Ureter (tissue), 1 donor: ENCODE measurements around the gene BRI3. TPM values are rescaled to one million over a fixed set of nuclear protein-coding genes. Genes with fewer than 3 reads are reported as not detected.

Source experiments
- DNase-seq: peaks from one replicate; pipeline ENCODE4 v3.0.0-alpha.2; 2020; ENCODE audit warnings: low spot score
- total RNA-seq: library from RNA; stranded (reverse); gene quantifications from one replicate; pipeline ENCODE4 v1.2.4, GENCODE V29; 2023
- donor health status: DM: yes; HTN: yes; CAD: no.

BRI3 gene
- total RNA-seq, 1 donor from 2014 or later, result 141 TPM

DNA sequence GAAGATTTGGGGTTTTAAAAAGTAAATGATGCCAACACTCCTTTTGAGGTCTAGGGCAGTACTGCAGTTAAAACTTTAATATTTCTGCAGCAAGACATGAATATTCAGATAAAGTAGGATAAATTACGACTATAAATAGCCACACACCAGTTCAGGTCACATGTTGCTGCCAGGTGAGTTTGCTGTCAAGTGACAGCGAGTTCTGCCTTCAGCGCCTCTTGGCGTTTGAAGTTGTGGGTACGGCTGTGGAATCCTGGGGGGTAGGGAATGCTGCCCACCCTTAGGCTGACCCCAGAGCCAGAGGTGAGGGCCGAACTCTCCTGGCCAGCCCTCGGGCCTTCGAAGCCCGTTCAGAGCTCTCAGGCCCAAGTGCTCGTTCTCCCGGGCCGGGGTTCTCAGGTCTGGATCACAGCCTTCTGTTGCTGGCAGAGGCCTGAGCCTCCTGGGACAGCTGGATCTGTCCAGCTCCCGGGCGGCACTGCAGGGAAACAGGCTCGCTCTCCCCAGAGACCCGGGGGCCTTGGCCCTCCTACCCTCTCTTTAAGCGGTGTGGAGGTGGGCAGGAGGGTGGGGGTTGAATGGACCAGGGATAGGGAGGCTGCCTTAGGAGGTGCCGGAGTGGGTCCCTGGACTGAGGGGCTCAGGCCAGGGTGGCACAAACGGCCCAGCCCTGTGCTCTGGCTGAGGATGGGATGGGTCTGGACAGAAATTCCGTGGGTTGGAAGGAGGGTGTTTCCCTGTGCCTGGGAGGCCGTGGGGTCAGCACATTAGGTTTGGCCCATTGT, 5.4 kb downstream of the BRI3 start:
- no peak for DNase-seq

DNA sequence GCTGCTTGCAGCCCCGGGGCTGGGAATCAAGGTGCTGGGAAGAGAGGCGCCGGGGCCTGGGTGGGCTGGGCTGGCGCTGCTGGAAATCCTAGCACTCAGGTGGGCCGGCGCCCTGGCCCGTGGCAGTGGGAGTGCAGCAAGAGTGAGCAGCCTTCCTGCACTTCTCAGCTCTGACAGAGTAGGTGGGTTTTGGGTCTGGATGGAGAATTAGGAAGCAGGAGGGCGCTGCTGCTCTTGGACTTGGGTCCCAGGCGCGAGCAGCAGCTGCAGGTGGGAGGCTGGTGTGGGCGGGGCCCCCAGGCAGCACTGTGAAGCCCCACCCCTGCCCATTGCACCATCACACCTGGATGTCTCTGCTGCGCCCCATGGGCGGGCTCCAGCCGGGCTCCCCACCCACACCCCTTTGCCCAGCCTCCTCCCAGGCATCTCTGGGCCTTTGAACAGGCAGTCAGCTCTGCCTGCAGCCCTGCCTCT, 6.0 kb downstream of the BRI3 start:
- peak; percentile 73 for DNase-seq

DNA sequence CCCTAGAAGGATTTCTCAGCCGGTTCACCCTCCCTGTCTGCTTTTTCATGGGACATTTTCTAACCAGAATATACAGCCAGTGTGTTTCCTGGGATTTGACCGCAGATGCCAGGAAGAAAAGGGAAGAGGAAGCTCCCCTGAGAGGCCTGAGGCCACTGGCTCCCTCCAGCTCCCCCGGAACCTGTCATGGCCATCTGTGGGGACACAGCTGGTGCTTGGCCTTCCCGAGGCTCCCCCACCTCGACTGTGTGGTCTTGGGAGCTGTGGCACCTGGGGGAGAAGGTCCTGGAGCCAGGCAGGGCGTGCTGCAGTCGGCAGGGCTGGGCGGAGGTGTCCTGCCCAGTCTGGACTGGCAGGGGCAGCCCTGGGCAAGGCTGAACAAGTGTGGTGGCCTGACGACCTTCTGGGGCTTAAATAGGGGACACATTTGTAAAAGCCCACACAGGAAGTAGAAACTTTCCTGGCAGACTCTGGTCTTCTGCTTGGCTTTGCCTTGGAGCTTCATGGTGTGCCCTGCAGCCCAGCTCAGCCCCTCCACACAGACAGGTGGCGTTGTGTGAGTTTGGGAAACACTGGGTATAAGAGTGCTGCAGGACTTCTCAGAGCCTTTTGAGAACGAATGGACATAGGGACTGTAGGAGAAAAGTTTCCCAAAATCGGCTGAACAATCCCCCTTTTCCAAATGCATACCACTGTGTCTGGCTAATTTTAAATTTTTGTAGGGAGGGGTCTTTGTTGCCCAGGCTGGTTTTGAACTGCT, 6.8 kb downstream of the BRI3 start:
- no peak for DNase-seq

DNA sequence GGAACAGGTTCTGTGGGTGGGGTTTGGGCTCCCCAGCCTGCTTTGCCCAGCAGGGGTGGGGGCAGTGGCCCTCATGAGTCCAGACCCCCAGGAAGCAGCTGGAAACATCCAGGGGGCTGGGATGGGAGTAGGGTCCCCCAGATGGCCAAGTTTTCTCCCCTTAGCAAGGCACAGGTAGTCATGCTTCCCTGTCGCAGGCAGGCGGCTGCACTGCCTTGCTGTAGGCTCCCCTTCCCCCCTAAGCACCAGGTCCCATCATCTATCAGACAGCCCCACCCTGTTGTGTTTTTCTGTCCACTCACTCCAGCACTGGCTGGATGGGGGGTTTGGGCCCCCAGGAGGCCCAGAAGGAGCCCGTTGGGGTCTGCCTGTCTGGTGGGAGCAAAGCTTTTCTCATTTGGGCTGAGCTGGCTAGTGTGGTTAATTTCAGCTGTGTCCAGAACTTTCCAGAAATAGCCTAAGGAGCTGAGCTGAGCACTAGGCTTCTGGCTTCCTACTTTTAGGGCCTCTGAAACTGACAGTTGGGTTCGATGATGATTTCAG, 7.9 kb downstream of the BRI3 start:
- no peak for DNase-seq

DNA sequence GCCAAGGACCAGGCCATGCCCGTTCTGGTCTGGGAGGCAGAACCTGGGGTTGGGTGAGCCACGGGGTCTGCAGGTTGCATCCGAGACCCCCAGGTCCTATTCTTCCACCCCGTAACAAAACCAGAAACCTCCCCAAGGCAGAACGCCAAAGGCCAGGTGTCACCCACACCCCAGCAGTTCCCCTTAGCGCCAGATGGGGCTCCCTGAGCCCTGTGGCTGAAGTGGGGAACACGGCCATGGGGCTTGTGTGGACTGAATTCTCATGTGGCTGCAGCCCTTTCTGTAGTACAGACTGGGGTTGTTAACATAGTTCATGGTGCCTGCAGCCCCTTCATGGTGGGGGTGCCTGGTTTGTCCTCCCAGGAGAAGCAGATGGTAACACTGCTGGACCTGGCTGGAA, 10.2 kb downstream of the BRI3 start:
- DNase-seq, result no peak

DNA sequence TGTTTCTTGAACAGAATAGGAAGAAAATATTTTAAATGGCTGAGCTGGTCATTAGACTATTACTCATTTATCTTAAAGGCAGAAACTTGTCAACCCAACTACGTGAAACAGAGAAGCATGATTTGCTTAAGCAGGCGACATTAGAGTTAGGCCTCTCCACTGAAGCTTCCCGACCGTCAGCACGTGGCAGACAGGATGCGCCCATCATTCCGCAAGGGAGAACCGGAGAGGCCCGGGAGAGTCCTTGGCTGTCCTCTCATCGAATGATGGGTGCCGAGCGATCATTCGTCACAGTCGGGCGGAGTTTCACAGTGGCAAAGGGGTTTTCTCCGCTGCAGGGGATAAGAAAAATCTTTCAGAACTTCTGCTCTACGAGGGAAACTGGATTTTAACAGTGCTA, 11.8 kb downstream of the BRI3 start:
- no peak for DNase-seq

DNA sequence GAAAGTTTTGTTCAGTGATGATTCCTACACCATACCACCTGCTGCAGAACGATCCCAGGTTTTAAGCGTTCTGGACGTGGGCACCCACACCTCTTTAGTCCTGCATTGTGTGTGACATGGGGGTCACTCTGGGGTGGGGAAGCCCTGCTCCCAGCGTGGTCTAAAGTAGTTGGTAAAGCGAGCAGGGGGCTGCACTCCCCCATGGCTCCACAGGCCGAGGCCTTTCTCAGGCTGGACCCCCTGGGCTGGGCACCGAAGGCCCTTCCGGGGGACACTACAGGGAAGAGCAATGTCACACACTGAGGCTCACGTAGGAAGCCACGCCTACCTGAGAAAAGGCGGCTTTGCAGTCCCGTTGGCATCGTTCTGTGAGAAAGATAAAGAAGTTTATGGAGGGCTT, 12.3 kb downstream of the BRI3 start:
- no peak for DNase-seq

DNA sequence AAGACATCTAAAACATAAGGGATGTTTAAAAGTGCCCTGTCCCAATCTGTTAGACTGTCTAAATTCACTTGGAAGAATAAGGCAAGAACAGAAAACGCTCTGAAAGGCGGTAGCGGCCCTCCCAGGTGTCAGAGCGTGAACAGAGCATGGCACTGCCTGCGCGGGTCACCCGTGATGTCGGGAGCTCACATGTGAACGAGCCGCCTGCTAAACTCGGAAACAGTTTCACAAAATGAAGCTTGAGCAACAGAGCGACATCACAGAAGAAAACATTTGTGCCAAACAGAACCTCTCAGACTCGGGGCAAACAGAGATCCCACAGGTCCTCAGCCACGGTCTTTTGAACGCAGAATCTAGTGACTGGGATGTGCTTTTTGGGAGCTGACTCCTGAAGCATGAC, 12.8 kb downstream of the BRI3 start:
- DNase-seq, result no peak

DNA sequence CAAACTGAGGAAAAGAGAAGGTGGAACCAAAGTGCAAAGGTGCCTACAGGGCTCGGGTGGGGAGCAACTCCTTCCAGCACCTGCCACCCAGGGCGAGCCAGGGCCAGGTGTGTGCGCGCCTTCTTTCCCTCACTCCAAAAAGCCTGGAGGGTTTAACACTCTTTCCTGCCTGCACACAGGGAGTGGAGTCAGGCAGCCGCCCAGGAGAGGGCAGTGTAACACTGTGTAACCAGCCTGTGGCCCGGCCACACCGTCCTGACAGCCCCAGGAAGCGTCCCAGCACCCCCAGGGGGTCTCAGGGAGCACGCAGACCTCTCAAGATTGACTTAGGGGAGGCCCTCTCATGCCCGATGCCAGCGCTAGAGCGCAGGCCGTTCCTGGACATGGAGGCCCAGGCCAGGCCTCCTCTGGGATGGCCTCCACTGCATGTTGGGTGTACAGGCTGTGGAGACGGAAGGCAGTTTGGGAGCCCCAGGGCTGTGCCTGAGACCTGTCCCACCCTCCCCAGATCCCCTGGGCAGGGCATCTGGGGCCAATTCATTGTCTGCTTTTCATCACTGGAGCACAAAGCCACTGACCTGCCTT, 13.4 kb downstream of the BRI3 start:
- no peak for DNase-seq

DNA sequence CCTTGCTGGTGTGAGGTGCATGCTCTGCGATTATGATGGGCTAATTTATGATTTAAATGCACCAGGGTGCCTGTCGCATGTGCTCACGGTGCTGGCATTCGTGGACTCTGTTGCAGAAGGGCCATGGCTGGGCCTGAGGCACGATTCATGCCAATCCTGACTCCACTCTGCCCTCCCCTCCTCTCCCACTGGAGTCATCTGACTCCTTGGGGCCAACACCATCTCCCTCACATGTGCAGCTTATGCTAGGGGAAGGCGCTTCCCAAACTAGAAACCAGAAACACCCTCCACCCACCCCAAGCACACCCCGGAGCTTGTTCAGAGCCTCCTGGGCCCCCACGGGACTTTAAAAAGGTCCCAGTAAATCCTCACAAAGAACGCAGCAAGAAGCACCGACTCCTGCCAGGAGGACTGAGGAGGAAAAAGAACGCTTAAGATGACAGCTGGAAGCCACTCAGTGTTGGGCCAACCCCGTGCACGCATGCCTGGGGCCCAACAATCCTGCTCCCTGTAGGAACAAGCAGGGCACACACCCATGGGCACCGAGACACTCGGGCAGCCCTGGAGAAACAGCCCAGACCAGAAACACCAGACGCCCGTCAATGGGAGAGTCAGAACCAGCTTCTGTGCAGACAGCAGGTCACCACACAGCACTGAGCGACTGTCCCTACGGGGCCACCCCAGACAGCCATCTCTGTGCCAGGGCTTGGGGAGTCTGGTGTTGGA, 14.1 kb downstream of the BRI3 start:
- no peak for DNase-seq

DNA sequence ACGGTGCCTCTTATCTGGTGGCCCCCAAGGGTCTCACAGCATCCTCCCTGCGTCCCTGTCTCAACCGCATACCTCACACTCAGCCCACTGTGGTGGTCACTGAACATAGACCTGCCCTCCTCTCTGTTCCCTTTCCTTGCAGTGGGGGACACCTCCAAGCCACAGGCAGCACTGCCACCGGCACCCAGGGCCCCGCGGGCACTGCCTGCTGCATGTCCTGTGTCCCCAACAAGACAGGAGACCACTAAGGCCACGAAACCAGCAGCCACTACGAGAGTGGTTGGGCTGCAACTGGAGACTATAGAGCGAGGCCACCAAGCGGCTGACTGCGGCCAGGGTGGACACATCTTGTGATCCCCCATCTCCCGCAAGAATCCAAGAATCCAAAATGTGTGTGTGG, 15.3 kb downstream of the BRI3 start:
- DNase-seq, result no peak

DNA sequence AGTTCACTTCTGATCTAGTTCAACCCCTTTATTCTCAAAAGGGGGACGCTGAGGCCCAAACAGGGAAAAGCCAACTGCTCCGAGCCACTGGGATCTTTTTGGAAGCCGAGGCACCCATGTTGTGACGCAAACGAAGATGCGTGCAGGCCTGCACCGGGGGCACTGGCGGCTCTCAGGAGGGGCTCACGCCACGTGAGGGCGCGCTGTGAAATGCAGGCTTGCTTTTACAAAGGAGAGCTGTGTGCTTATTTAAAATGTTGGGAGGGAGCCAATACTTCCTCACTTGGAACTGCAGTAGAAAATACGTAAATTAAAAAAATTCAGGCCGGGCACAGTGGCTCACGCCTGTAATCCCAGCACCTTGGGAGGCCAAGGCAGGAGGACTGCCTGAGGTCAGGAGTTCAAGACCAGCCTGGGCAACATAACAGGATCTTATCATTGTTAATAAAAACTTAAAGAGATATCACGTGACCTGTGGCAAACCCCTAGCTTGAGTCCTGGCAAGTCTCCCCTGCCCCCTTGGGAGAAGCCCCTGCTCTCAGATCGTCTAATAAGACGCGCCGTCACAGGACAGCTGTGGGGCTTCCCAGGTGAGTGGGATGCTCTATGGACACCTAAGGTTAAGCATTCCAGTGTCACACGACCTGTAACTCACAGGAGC, 16.3 kb downstream of the BRI3 start:
- no peak for DNase-seq

DNA sequence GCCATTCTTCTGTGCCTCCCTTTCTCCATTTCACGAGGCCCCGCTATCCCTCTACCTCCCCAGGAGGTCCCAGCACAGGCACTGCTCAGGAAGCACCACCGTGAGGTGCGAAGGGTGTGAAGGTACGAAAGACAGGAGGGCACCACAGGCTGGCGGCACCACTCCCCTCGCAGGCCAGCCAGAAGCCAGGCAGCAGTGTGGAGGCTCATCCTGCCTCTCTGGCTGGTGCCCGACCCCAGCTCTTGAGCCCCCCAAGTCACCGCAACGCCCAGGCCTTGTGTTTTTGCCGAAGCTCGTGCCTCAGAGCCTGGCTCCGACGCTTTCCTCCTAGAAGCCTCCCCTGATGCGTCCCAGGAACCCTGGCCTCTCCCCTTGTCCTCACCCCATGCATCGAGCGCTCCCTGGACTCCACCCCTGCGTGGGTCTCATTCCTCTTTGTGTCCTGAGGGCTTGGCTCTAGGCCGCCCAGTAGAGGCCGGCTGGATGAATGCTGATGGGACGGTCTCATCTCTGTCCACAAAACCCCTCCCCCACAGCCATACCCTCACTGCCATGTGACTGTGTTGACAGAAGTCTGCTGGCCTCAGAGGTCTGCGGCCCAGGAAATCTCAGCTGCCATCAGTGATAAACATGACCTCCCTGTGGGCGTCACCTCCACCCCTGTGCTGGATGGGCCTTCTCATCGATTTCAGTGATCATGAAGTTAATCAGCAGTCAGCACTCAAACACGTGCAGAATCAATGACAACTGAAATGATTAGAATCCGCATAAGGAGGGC, 19.3 kb downstream of the BRI3 start:
- DNase-seq, result no peak

DNA sequence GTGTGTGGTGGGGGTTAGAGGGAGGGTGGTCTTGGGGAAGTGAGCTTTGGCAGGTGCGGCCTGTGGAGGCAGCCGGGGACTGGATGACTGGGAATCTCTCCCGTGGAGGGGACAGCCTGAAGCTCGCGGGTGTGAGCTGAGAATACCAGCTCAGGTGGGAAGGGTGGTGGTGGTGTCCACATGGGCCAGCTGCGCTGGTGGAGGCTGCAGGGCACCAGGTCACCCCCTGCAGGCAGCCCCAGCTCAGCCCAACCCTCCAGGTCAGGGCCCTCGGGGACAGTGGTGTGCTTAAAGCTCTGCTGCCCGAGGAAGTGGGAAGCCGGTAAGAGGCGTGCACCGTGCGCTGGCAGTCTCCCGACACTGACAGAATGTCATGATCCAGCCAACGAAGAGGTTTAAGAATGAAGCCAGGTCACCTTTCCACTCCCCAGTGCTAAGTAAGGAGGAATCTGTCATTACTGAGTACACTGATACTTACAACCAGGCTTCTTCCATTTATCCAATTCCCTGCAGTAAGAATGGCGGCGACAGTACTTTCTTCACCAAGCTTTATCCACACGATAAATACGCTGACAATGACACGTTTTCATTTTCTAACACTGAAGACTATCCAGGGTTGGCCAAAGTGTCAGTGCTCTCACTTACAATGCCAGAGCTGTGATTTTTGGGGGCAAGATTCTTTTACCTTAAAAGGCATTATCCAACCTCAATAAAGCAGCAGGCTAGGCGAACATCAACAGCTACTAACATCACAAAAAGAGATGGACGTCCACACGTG, 20.4 kb downstream of the BRI3 start:
- DNase-seq, result no peak

DNA sequence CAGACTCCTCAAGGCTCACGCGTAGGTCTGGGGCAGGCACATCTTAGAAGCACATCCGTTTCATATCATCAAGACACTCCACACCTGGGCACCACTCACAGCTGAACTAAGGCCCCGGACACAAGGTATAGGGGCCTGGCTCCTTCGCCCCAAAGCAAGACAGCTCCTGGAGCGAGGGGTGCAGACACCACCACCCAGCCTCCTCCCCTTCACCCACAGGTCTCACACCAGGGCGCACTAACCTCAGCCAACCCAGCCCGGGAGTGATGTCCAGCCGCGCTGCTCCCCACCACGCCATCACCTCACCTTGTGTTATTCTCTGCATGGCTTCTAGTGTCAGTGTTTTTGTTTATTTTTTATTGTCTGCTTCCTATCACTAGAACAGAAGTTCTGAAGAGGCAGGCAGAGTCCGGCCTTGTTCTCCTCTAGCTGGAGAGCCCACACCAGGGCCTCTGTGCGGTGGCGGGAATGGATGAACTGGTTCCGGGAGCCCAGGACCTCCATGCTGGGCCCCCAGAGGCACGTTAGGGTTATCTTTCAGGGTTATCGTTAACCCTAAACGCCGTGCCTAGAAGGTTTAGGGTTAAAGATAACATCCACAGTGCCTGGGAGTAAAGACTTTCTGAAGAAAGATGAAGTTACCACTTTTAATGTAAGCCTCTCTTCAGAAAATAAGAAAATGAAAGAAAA, 21.8 kb downstream of the BRI3 start:
- DNase-seq, result no peak

DNA sequence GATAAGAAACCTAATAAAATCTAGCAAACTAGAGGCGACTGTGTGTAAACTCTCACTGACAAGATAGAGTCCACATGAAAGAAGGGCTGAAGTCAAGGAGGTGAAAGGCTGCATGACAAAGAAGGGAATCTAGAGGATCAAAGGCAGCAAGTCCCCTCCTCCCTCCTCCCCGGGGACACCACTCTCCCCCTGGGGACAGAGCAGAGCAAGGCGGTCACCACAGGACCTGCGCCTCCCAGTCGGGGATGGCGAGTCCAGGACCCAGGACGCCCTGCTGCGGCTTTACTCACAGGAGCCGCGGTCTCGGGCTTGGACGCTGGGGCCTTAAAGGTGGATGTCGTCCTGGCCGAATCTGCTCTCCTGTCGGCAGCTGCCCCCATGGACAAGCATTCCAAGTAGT, 22.4 kb downstream of the BRI3 start:
- no peak for DNase-seq

DNA sequence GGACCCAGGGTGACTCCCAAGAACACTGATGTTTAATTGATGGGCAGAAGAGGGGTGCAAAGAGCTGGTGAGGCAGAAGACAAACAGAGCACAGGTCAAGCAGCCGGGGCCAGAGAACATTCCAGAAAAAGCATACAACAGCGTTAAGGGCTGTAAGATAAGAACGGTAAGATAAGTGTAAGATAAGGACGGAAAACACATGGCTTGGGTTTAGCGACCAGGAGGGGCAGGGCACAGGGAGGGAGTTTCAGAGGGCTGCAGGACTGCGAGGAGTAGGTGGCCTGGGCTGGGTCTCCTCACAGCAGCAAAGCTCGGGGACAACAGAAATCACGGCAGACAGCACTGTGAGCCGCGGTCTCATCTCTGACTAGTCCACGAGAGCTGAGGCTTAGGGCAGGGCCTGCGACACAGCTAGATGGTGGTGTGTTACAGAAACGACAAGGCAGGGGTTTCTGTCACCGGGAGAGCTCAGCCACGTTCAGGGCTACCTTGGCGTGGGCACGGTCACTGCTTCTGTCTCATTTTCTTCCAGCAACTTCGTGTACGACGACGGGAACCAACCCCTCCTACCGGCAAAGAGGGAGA, 24.6 kb downstream of the BRI3 start:
- no peak for DNase-seq

DNA sequence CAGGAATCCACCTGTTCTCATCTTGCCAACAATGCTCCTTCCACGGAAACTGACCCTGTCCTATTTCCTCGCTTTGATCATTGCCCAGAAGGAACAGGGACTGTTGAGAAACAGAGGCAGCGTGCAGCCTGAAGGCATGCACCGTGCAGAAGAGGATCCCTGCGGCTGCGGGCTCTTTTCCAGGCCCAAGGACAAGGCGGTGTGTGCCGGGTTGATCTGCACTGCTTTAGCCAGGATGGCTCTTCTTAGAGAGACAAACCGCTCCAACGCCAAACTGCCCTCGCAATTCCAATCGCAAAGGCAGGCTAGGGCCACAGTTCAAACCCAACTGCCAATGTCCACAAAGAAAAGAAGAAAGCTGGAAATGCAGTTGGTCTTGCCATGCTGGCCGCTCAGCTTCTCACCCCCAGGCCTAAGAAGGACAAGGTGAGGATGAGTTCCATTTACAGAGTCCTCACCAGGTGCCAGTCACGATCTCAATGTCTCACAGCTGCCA, 26.5 kb downstream of the BRI3 start:
- no peak for DNase-seq

DNA sequence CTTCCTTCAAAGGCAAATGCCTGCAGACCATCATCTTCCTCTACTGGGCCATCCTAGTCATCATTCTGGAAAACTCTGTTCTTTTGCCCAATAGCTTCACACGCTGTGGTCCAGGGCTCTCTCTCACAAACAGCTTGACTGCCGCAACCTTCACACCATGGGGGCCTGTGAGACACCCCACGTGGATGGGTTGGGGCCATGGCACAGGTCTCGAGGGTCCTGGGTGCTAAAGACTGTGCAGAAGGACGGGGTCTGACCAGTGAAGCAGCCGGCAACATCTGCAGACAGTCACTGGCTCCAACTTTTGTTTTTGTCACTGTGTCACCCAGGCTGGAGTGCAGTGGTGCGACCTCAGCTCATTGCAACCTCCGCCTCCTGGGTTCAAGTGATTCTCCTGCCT, 28.1 kb downstream of the BRI3 start:
- no peak for DNase-seq
